Bladder microvascular endothelial cell (primary cell): ENCODE results near the gene PGLYRP4. TPM values are rescaled to one million over a fixed set of nuclear protein-coding genes. Genes with fewer than 3 reads are reported as not detected.

ENCODE experiments used
- total RNA-seq: library from RNA; depleted of rRNA; stranded (reverse); fragments of >200 nt; gene quantifications from 2 replicates; pipeline ENCODE4 v1.2.3, GENCODE V29; 2014

PGLYRP4 gene
- not detected in 2 replicates for total RNA-seq

GRCh38 chr1:153348511-153349362 lies at the start of gene PGLYRP4:
Gene PGLYRP4 (minus strand): TSS chr1:153348841. CDS start chr1:153347932, 909 bp downstream.

GRCh38 chr1:153390938-153391710 lies 42.5 kb upstream of the PGLYRP4 start, which contains the start of gene S100A8:
Gene S100A8 (minus strand): TSS chr1:153391073. CDS start chr1:153390535, 538 bp downstream.

GRCh38 chr1:153375511-153375910 lies 26.9 kb upstream of the PGLYRP4 start, which contains the start of gene S100A12:
Gene S100A12 (minus strand): TSS chr1:153375621. CDS start chr1:153374592, 1,029 bp downstream.

GRCh38 chr1:153357853-153358690 lies 9.4 kb upstream of the PGLYRP4 start, which contains the start of gene S100A9:
Gene S100A9 (plus strand): TSS chr1:153357854. CDS start chr1:153358284, 430 bp downstream.

GRCh38 chr1:153312570-153313186 lies 36.0 kb downstream of the PGLYRP4 start, which contains the start of gene PGLYRP3:
Gene PGLYRP3 (minus strand): TSS chr1:153312952. CDS start chr1:153310665, 2,287 bp downstream.

Other genes with a start within 250 kb of the PGLYRP4 start
- not detected in 2 replicates for gene SPRR2F, start 235.3 kb downstream of the PGLYRP4 start, total RNA-seq
- not detected in 2 replicates for gene SPRR2G, start 198.0 kb downstream of the PGLYRP4 start, total RNA-seq
- gene LELP1, start 145.4 kb downstream of the PGLYRP4 start, total RNA-seq, result not detected in 2 replicates
- not detected in 2 replicates for gene PRR9, start 131.3 kb downstream of the PGLYRP4 start, total RNA-seq
- gene LORICRIN, start 89.2 kb downstream of the PGLYRP4 start, total RNA-seq, result not detected in 2 replicates
- gene PGLYRP3, start 35.9 kb downstream of the PGLYRP4 start, total RNA-seq, result 0.16 TPM in 1 of 2 replicates, not detected in the other
- 0.97 and 1.2 TPM in 2 replicates for gene S100A9, start 9.0 kb upstream of the PGLYRP4 start, total RNA-seq
- gene S100A12, start 26.8 kb upstream of the PGLYRP4 start, total RNA-seq, result not detected in 2 replicates
- gene S100A8, start 42.2 kb upstream of the PGLYRP4 start, total RNA-seq, result not detected in 2 replicates
- not detected in 2 replicates for gene S100A7A, start 67.7 kb upstream of the PGLYRP4 start, total RNA-seq
- gene S100A7, start 111.8 kb upstream of the PGLYRP4 start, total RNA-seq, result not detected in 2 replicates
- gene S100A6, start 187.2 kb upstream of the PGLYRP4 start, total RNA-seq, result 401 and 1,159 TPM in 2 replicates
- gene S100A5, start 192.1 kb upstream of the PGLYRP4 start, total RNA-seq, result not detected in 2 replicates
- gene S100A4, start 197.0 kb upstream of the PGLYRP4 start, total RNA-seq, result 2.6 and 4.0 TPM in 2 replicates
- 0.50 and 3.1 TPM in 2 replicates for gene S100A3, start 200.4 kb upstream of the PGLYRP4 start, total RNA-seq
- 1.3 and 1.5 TPM in 2 replicates for gene S100A2, start 217.0 kb upstream of the PGLYRP4 start, total RNA-seq